CD4-positive, alpha-beta T cell treated with Interferon gamma for 1 hour (primary cell): ENCODE results near the gene TMEM97.
"Not testable (repeated sequence)": the region's sequence is repeated elsewhere in the genome, so short reads cannot be mapped to it uniquely, and the experiment has no call there.

ENCODE experiments used
- DNase-seq: peaks from one replicate; pipeline ENCODE4 v3.0.0-alpha.2; 2020

TMEM97 gene

DNA sequence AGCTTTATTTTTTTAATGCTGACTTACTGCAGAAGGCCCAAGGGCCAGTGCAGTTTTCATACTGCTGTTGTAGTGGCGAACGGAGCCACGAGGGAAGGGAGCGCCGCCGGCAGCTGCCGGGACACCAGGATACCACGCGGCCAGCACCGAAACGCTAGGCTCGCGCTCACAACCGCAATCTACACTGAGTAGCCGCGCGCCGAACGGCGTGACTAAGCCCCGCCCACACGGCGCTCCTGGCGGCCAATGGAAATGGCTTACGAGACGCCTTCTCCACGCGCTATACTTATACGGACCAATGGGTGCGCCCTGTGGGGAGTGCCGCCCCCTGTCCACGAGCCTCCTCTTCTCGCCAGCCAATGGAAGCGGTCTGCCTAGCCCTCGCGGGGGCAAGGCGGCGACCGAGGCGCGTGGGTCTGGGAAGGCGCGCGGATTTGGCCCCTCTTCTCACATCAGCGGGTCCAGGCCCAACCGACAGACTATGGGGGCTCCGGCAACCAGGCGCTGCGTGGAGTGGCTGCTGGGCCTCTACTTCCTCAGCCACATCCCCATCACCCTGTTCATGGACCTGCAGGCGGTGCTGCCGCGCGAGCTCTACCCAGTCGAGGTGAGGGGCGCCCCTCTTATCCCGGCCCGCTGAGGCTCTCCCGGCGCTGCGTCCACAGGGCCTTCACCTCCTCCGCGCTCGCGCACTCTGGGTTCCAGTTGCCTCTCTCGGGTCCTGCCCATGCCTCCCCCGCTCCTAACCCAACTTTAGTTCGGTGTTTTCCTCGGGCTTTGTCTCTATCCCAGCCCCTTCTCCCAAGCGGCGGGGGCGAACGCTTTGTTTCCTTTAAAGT lies at the start of gene TMEM97:
TSS of gene TMEM97 (plus strand) at position 442 of the 839 bp plus-strand sequence. CDS start at position 482, 40 bp downstream.
- peak; percentile 94 for DNase-seq

DNA sequence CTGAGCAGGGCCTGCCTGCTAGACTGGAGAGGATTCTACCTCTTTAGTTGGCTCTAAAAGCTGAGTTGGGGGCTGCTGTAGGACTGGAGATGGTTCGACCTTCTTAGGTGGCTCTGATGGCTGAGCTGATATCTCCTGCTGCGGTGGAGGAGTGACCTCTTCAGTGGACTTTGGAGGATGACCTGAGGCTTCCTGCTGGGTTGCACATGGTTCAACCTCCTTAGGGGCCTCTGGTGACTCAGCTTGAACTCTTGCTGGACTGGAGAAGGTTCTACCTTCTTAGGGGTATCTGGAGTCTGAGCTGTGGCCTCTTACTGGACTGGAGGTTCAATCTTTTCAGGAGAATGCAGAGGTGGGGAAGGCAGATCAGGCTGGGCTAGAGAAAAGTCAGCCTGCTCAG lies 48.9 kb upstream of the TMEM97 start:
- no peak for DNase-seq

DNA sequence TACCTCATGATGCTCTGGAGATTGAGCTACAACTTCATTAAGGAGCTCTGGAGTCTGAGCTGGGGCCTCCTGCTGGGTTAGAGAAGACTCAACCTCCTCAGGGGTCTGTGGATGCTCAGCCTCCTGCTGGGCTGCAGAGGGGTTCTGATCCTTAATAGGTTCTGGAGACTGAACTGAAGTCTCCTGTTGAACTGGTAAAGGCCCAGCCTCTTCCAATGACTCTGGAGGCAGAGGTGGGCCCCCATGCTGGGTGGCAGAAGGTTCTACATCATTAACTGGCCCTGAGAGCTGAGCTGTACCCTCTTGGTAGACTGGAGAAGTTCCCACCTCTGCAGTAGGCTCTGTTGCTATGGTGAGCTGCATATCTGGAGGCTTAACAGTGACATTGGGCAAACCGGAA lies 48.1 kb upstream of the TMEM97 start:
- no peak for DNase-seq

DNA sequence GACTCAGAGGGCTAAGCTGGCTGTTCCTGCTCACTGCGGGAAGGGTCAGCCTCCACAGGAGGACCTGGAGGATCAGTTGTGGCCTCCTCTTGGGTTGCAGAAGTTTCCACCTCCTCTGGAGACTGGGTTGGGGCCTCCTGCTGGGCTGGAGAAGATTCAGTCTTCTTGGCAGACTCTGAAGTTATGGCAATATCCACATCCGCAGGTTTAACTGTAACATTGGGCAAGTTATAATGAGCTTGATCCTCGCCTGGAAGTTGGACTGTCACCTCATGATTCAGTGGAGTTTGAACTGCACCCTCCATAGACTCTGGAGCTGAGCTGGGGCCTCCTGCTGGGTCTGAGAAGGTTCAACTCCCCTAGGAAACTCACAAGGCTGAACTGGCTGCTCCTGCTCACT lies 47.6 kb upstream of the TMEM97 start:
- DNase-seq, result no peak

DNA sequence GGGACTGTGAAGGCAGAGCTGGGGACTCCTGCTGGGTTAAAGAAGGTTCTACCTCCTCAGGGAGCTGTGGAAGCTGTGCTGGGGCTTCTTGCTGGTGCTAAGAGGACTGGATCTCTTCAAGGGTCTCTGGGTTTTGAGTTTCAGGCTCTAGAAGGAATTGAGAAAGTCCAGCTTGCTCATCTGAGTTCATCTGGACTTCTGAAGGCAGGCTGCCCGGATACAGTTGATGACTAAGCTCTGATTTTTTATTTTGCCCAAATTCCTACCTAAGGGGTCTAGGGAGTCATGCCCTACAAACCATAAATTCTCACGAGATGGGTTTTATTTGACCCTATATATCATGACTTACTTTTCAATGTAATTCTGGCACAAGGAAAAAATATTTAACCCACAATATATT lies 46.8 kb upstream of the TMEM97 start:
- DNase-seq, result no peak

DNA sequence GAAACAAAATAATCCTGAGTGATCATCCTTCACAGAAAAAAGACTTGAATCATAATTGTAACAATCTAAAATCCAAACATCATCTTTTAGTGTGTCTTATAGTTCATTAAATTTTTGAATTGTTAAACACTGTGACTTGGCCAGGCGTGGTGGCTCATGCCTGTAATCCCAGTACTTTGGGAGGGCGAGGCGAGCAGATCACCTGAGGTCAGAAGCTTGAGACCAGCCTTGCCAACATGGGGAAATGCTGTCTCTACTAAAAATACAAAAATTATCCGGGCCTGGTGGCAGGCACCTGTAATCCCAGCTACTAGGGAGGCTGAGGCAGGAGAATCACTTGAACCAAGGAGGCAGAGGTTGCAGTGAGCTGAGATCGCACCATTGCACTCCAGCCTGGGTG lies 45.7 kb upstream of the TMEM97 start:
- not testable (repeated sequence) for DNase-seq

DNA sequence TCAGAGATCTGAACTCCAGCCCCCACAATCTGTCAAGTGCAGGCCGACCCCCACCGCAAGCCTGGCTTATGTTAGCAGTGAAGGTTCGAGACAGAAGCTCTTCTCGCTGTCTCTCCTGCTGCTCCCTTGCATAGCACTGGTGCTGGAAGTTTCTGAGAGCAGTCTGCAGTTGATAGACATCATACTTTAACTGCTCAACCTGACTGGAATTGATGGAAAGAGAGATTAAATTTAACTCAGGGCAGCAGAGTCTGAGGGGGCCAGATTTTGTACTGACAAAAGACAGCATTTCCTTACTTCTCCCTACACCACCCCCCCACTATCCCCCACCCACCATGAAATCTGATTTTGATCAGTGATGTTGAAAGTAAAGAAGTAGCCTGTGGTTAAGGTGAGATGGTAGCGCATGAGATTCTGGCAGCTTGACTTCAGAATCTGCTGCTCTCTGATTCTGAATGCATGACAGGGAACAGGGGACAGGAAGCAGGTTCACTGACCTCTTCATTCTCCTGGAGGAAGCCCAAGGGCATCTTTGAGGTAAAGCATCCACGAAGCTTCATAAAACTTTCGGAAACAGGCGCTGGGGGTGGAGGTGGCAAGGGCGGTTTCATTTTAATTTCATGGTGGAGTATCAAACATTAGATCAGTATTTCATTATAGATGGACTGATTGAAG lies 44.3 kb upstream of the TMEM97 start:
- no peak for DNase-seq

DNA sequence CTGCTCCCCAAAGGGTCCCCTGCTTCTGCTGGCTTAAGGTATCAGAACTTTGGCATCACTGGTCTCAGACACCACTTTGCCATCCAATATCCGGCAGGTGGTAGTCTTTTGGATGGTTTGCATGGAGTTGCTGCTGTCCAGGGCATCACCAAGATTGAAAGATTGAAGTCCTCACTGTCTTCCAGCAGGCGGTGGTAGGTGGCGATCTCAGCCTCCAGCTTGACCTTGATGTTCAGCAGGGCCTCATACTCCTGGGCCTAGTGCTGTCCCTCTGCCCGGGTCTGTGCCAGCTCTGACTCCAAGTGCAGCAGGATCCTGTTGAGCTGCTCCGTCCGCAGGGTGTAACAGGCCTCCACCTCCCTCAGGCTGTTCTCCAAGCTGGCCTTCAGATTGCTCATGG lies 43.0 kb upstream of the TMEM97 start:
- no peak for DNase-seq

DNA sequence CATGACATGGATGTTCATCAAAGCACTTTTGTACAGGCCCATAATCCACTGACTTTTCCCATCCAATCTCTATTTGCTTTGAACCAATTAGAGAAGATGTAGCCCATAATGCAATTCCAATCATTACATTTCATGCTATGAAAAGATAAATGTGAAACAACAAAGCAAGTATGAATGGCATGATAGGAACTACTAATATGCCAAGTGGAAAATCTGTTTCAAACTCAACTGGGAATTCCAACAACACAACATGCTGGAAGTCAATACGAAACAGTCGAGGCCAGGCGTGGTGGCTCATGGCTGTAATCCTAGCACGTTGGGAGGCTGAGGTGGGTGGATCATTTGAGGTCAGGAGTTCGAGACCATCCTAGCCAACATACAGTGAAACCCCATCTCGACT lies 39.6 kb upstream of the TMEM97 start:
- DNase-seq, result no peak

DNA sequence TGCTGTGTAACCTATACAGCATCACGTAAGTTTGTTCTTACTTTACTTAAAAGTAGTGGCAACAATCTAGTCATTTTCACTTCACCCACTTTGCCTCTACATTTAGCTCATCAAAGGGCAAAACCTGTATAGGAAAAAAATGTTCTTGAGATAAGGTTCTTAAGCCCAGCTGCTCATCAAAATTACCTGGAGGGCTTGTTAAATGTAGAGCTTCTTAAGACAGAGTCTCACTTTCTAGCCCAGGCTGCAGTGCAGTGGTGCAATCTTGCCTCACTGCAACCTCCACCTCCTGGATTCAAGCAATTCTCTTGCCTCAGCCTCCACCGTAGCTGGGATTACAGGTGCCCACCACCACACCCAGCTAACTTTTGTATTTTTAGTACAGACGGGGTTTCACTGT lies 38.2 kb upstream of the TMEM97 start:
- DNase-seq, result no peak

DNA sequence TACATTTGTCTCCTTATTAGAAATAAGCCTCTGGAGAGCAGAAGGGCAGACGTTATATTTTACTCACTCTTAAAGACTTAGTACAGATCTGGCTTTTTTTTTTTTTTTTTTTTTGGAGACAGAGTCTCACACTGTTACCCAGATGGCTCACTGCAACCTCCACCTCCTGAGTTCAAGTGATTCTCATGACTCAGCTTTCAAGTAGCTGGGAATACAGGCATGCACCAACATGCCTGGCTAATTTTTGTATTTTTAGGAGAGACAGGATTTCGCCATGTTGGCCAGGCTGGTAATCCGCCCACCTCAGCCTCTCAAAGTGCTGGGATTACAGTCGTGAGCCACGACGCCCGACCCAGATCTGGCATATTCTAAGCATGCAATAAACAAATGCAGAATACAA lies 36.4 kb upstream of the TMEM97 start:
- no peak for DNase-seq

DNA sequence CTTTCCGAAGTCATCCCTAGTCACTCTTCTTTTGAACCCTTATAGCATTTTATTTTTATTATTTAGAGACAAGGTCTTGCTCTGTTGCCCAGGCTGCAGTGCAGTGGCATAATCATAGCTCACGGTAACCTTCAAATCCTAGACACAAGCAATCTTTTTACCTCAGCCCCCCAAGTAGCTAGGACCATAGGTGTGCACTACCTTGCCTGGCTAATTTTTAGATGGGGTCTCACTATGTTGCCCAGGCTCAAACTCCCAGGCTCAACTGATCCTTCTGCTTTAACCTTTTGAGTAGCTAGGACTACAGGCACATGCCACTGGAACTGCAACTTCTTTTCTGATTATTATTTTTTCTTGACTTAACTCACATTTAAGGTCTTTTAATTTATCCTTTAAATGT lies 33.0 kb upstream of the TMEM97 start:
- no peak for DNase-seq

DNA sequence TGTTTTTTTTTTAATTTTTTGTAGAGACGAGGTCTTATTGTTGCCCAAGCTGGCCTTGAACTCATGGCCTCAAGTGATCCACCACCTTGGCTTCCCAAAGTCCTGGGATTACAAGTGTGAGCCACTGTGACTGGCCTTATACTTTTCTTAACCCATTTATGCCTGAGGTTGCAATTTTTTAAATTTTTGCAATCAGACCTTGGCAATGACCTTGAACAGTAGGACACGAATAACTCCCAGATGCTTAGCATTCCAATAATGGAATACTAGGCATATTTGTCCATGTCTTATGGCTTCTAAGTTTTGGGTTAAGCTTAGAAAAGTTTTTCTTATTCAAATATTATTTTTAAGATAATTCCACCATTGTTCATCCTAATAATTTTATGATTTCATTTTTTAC lies 28.3 kb upstream of the TMEM97 start:
- no peak for DNase-seq

DNA sequence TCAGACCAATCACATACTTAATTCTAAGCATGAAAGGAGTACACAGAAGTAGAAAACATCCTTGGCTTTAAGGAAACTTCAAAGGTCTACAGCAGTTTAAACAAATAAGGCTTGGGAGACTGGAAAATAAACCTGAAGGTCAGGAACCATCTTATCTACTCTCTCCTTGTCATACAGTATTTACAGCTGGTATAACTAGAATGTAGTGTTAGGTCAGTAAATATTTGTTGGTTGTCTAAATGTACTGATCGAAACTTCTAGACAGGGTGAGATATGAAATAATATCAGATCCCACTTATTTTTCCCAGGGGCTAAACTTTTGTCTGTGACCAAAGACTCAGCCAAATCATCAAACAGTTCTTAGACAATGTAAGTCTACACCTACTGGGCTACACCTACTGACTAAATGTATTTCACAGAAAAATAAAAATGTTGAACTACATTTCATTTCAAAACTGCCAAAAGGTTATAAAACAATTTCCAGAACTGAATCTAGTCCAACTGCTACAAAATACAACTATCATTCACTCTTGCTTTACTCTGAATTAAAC lies 27.1 kb upstream of the TMEM97 start:
- DNase-seq, result no peak

DNA sequence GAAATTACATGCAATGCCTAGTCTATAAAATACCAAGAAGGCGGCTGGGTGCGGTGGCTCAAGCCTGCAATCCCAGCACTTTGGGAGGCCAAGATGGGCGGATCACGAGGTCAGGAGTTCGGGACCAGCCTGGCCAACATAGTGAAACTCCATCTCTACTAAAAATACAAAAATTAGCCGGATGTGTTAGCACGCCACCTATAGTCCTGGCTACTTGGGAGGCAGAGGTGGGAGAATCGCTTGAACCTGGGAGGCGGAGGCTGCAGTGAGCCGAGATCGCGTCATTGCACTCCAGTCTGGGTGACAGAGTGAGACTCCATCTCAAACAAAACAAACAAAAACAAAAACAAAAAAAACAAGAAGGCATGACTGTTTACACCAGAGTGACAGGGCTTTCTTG lies 26.1 kb upstream of the TMEM97 start:
- not testable (repeated sequence) for DNase-seq

DNA sequence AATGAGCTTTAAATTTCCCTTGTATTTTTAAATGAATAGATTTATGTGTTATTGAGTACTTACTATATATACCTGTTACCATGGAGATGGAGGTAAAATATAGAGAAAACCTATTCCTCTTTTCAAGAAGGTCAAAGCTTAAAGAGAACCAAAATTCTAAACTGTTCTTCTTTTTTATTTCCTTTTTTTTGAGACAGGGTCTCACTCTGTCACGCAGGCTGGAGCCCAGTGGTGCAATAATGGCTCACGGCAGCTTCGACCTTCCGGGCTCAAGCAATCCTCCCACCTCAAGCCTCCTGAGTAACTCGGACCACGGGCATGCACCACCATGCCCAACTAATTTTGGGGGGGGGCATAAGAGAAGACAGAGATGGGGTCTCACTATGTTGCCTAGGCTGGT lies 25.0 kb upstream of the TMEM97 start:
- peak; percentile 19 for DNase-seq

DNA sequence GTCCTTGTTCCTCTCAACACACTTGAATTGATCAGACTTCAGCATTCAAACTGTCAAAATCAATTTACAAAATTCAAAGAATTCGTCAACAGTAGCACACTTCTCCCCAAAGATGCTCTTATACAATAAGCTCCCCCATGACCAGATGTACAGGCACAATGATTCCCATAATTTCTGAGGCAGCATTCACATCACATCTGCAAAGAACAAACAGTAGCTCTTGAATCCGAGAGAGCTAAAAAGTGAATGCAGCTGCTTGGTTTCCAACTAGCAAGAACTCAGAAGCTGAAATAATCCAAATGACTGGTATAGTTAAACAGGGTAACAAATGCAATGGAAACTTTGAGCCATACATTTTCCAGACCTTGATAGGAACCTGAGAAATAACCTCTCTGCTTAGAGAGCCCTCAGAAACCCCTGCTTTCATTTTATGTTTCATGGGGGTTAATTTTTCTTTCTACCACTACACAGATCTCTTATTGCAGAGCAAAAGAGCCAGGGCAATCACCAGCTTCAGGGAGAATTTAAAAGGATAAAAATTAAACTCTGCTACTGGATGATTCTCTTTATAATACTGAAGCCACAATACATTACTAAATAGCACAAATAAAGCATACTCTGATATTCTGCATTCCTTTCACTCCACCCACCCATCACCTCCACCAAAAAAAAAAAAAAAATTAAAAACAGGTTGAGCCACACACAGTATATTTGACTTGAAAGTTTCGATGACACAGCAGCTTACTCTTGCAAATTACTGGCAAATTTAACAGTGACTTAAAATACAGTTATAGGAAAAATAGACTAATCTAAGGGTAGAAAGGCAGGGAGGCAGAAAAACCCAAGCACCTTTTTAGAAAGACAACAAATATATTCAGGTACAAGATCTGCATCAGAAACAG lies 23.1 kb upstream of the TMEM97 start:
- DNase-seq, result no peak

DNA sequence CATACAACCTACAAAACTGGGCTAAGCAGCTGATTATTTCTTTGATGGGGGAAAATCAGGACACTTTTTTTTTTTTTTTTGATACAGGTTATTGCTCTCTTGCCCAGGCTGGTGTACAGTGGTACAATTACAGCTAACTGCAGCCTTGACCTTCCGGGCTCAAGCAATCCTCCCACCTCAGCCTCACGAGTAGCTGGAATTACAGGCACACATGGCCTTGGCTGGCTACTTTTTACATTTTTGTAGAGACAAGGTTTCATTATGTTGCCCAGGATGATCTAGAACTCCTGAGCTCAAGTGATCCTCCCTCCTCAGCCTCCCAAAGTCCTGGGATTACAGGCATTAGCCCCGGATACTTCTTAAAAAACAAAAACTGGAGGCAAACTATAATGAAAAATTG lies 20.6 kb upstream of the TMEM97 start:
- no peak for DNase-seq

DNA sequence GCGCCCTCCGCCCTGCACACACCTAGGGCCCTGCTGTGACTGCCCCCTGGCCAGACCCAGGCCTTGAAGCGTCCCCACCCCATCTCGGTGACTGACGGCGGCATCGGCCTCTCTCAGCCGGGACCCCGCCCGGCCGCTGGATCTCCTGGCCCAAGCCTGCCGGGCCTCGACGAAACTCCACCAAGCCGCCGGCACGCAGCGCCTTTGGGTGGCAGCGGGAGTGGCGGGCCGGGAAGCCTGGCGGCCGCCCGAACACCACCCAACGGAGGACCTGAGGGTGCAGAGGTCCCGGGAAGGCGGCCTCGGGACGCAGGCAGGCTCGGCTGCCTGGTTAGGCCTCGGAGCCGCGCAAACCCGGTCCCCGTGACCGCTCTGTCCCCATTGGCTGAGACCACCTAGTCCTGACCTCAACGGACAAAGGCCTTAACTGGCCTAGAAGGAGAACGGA lies 12.0 kb upstream of the TMEM97 start:
- DNase-seq, result no peak

DNA sequence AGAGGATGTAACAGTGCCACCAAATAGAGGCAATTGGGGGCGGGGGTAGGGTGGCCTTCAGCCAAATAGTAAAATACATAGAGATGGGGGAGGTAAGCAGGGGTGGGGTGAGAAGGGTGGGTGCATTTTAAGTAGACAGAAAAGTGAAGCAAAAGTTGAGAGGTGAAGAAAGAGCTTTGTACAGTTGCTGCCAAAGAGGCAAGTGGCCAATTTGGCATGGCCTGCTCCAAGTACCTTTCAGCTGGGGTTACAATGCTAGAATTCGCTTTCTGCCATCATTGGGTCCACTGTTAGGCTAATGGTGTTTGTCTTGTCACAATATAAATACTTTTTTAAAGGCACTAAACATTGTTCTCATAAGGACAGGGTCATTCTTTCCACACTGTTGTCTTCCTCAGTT lies 5.2 kb upstream of the TMEM97 start:
- DNase-seq, result no peak

DNA sequence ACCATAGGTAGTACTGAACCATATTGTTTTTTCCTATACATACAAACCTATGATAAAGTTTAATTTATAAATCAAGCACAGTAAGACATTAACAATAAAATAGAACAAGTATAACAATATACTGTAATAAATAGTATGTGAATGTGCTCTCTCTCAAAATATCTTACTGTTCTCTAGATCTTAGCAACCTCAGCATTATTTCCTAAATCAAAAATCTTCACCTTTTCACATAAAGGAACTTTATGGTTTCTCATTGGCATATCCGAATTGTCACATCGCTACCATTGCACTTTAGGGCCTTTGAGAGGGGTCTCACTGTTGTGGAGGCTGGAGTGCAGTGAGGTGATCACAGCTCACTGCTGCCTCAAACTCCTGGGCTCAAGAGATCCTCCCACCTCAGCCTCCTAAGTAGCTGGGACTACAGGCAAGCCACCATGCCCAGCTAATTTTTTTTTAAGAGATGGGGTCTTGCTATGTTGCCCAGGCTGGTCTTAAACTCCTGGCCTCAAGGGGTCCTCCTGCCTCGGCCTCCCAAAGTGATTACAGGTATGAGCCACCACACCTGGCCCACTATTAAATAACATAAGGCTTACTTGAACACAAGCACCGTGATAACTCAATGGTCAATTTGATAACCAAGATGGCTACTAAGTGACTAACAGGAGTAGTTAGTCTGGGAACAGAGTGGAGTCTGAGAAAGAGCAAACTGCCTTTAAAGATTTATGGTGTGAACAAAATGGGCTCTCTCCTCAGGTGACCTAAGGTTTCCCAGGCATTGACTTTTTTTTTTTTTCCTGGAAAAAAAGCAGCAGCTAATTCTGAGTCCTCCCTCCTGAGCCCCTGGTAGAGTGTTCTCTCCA lies 2.9 kb upstream of the TMEM97 start:
- DNase-seq, result no peak
